ENCODE data around the gene PTPRM. TPM values are rescaled to one million over a fixed set of nuclear protein-coding genes. Genes with fewer than 3 reads are reported as not detected.

PTPRM gene
- total RNA-seq, 1 donor from 2014 or later: 10.7 TPM

DNA sequence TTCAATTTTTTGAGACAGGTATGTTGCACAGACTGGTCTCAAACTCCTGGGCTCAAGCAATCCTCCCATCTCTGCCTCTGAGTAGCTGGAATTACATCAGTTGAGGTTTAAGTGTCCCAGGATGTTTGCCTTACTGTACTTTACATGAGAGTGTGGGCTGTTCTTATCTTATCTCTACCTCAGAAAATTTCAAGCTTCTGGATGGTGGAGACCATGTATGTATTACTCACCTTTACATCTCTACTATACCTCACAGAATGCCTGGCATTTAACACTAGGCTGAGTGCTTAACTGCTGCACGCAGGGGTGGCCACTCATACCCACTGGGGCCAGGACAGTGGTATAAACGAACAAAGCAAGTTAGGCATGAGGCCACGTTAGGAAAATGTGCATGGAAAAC is 770.1 kb downstream of the PTPRM start:
- DNase-seq (ENCODE audit: low spot score): no peak
- Mint-ChIP-seq H3K4me3 (no peak overlapping the region), H3K4me1 (ENCODE audit: low read depth) (no peaks in the 10 kb centered on the region), H3K27me3 (ENCODE audit: insufficient read depth) (no peaks in the 10 kb centered on the region), H3K27ac (no peak overlapping the region), H3K9me3 (no peaks in the 10 kb centered on the region), H3K36me3 (ENCODE audit: low read depth) (no peaks in the 10 kb centered on the region)
- intact Hi-C loops (cut with micrococcal nuclease): no loop called here

DNA sequence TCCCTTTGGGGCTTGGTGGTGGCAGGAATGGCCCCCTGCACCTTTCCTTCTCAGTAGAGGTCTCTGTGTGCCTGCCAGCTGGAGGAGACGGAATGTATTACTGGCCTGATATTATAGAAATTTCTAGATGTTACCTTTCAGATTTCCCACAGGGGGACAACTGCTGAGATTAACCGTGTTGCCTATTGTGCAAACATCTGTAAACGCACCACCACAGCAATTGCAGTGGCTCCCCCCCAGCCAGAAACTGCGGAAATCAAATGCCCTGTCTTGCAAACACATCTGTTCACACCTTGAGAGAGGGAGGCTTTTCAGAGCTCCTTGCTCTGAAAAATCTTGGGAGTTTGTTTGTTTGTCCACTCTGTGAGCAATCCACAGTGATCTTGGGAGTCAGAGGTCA is 772.1 kb downstream of the PTPRM start:
- no peaks in the 10 kb centered on the region for H3K9me3 Mint-ChIP-seq
- no peaks in the 10 kb centered on the region for H3K27me3 Mint-ChIP-seq (ENCODE audit: insufficient read depth)
- intact Hi-C loops (cut with micrococcal nuclease): no loop called here
- no peak for DNase-seq (ENCODE audit: low spot score)
- H3K4me1 Mint-ChIP-seq (ENCODE audit: low read depth): no peaks in the 10 kb centered on the region
- H3K4me3 Mint-ChIP-seq: no peak overlapping the region
- no peak overlapping the region for H3K27ac Mint-ChIP-seq
- H3K36me3 Mint-ChIP-seq (ENCODE audit: low read depth): no peaks in the 10 kb centered on the region

DNA sequence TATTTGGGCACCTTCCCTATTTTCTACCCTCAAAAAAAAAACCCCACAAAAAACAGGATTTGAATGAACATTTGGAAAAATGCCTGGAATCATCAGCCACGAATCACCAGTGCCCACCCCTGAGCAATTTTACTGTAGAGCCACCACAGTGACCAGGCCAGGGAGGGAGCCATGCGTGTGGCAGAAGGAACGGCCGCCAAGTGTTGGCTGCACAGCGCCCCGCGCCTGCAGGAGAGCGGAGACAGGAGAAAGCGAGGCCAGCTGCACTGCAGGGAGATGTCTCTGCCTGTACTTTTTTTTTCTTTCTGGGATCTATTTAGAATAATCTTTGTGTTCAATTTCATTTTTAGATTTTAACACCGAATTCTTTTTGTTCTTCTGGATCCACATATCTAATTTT is 772.8 kb downstream of the PTPRM start:
- Mint-ChIP-seq H3K4me3 (no peak overlapping the region), H3K27me3 (ENCODE audit: insufficient read depth) (no peaks in the 10 kb centered on the region), H3K9me3 (no peaks in the 10 kb centered on the region), H3K27ac (no peak overlapping the region), H3K36me3 (ENCODE audit: low read depth) (no peaks in the 10 kb centered on the region), H3K4me1 (ENCODE audit: low read depth) (no peaks in the 10 kb centered on the region)
- intact Hi-C loops (cut with micrococcal nuclease): no loop called here
- no peak for DNase-seq (ENCODE audit: low spot score)

DNA sequence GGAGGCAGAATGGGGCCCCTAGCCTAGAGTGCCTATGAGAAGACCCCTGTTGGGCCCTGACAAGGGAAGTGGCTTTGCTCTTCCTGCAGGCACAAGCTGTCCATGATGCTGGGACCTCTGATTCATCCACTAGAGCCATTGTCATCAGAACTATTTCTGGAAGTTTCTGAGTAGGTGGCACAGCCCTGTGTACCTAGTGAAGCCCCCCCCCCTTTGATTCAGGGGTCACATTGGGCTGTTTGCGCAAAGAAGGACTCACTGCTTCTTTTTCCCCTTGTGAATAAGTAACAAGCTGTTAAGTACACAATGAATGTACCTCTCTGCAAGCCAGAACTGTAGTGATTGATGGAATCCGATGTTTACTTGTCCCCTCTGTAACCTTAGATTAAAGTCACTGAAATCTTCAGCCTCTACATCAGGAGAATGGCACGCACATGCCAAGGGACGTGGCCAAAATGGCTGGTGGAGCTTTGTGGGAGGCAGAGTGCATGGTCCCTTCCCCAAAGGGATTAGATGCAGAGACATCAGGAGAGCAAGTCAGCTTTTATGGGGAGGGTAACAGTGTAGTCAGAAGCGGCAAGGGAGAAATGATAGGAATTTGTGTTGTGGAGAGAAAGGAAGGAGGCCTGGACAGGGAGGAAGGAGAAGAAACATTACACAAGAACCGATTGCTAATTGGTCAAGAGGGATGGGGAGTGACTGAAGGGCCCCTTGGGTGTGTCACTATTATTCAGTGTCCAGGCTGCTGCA is 774.5 kb downstream of the PTPRM start:
- Mint-ChIP-seq H3K27me3 (ENCODE audit: insufficient read depth) (no peaks in the 10 kb centered on the region), H3K27ac (no peak overlapping the region), H3K4me1 (ENCODE audit: low read depth) (no peaks in the 10 kb centered on the region), H3K36me3 (ENCODE audit: low read depth) (no peaks in the 10 kb centered on the region), H3K9me3 (no peaks in the 10 kb centered on the region), H3K4me3 (no peak overlapping the region)
- intact Hi-C loops (cut with micrococcal nuclease): no loop called here
- no peak for DNase-seq (ENCODE audit: low spot score)

DNA sequence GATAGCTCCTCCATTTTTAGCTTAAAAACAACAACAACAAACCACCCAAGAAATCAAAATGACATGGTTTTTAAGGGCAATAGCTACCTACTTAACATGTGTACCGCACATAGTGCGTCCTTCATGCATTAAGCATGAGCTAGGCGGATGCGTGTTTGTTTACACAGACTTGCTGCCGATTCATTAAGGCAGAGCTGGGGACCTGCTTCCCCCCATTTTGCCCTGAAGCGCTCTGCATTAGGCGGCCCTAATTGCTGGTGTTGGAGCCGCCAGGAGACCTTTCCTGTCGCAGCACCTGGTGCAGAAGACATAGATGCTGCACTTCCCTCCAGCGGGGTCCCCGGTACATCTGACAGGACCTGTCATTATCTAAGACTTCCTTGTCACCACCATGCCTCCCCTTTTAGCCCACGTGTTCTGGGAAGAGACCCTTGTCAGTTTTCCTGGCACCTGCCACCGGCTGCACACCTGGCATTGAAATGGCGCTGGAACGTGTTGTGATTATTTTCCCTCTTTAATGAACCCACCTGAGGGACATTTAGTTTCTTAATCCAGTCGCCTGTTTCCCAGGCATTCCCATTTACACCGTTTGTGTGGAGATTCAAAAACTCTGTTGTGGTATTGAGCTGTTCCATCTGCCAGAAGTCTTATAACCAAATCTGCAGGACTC is 781.1 kb downstream of the PTPRM start:
- Mint-ChIP-seq H3K27me3 (ENCODE audit: insufficient read depth) (no peaks in the 10 kb centered on the region), H3K4me3 (no peak overlapping the region), H3K4me1 (ENCODE audit: low read depth) (no peaks in the 10 kb centered on the region), H3K36me3 (ENCODE audit: low read depth) (no peaks in the 10 kb centered on the region), H3K27ac (no peak overlapping the region), H3K9me3 (no peaks in the 10 kb centered on the region)
- no peak for DNase-seq (ENCODE audit: low spot score)
- intact Hi-C loops (cut with micrococcal nuclease): no loop called here

DNA sequence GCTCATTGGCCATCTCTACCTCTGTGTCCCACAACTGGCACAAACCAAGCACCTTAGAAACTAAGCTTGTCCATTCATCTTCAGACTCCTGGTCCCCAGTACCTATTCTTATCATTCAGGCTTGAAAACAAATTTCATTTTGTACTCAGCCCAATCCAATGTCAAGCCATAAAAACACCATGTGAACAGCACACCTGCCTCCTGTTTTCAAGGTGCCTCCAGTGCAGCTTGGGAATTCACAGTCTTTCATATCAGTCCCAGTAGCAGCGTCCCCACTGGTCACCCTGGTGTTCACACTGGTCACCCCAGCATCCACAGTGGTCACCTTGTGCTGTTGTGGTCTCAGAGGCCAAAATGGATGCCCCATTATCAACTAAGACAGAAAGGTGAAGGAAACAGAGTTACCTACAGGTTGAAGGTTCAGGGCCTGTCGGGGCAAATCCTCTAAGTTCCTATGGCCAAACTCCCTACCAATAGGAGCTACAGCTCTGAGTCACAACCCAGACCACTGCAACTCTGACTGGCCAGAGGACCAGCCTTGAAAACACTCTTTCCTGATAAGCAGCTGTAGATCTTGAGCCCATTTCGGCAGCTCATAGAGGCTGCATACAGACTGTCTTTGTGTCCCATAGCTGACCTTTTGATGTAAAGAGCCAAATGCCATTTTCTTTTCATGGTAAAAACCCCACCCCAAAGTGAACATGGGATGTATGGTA is 782.6 kb downstream of the PTPRM start:
- Mint-ChIP-seq H3K36me3 (ENCODE audit: low read depth) (no peaks in the 10 kb centered on the region), H3K27ac (no peak overlapping the region), H3K27me3 (ENCODE audit: insufficient read depth) (no peaks in the 10 kb centered on the region), H3K9me3 (no peaks in the 10 kb centered on the region), H3K4me1 (ENCODE audit: low read depth) (no peaks in the 10 kb centered on the region), H3K4me3 (no peak overlapping the region)
- no peak for DNase-seq (ENCODE audit: low spot score)
- intact Hi-C loops (cut with micrococcal nuclease): no loop called here

DNA sequence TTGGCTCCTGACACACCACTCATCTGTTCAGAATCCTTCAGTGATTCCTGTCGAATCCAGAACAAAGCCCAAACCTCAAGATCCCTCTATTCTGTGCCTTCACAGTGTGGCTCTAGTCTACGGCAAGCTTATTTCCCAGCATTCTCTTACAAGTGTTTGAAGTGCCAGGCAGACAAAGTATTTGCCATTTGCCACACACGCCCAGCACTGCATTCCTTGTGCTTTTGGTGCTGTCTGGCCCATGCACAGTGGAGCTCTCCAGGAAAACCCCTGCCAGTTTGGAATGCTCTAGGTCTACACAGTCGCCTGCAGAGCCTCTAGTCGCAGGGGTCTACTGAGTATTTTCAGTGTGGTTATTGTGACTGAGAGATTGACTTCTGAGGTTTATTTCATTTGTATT is 783.5 kb downstream of the PTPRM start:
- intact Hi-C loops (cut with micrococcal nuclease): no loop called here
- H3K27me3 Mint-ChIP-seq (ENCODE audit: insufficient read depth): no peaks in the 10 kb centered on the region
- no peaks in the 10 kb centered on the region for H3K36me3 Mint-ChIP-seq (ENCODE audit: low read depth)
- no peak overlapping the region for H3K27ac Mint-ChIP-seq
- no peak overlapping the region for H3K4me3 Mint-ChIP-seq
- no peaks in the 10 kb centered on the region for H3K4me1 Mint-ChIP-seq (ENCODE audit: low read depth)
- H3K9me3 Mint-ChIP-seq: no peaks in the 10 kb centered on the region
- no peak for DNase-seq (ENCODE audit: low spot score)

DNA sequence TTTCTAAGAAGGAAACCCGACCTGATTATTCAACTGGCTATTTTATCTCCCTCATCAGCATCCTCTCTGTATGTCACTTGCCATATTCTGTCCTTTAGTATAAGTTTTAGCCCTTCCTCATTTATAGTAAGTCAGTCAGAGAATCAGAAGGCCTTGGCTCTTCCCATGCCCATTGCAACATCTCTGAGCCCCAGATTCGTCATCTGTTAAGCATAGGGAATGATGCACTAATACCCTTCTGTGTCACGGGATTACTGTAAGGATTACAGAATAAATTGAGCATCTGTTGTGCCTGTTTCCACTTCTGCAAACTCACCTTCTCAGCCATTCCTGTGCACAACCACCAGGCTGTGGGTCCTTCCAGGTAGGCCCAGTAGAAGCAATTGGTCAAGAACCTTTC is 784.0 kb downstream of the PTPRM start:
- intact Hi-C loops (cut with micrococcal nuclease): no loop called here

DNA sequence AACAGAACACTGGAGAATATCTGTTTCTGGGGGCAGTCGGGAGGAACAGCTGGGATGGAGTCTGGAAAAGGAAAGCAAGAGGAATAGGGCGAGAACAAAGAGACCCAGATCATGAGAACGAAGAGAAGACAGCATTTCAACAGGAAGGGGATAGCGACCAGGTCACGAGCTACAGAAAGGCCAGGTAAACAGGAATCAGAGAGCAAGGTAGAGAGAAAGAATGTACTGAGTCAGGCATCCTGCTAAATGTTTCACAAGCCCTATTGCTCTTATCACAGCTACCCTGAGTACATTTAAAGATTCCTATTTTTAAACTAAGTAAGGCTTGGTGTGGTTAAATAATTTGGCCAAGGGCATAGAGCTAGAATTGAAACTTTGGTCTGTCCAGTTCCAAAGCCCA is 787.2 kb downstream of the PTPRM start:
- H3K4me1 Mint-ChIP-seq (ENCODE audit: low read depth): no peaks in the 10 kb centered on the region
- H3K27ac Mint-ChIP-seq: no peak overlapping the region
- no peak overlapping the region for H3K4me3 Mint-ChIP-seq
- H3K27me3 Mint-ChIP-seq (ENCODE audit: insufficient read depth): no peaks in the 10 kb centered on the region
- intact Hi-C loops (cut with micrococcal nuclease): no loop called here
- H3K36me3 Mint-ChIP-seq (ENCODE audit: low read depth): no peaks in the 10 kb centered on the region
- DNase-seq (ENCODE audit: low spot score): no peak
- no peaks in the 10 kb centered on the region for H3K9me3 Mint-ChIP-seq

More for the DNA sequence above, 784.0 kb downstream of the PTPRM start:
- Mint-ChIP-seq H3K4me1 (ENCODE audit: low read depth) (no peaks in the 10 kb centered on the region), H3K27me3 (ENCODE audit: insufficient read depth) (no peaks in the 10 kb centered on the region), H3K9me3 (no peaks in the 10 kb centered on the region), H3K36me3 (ENCODE audit: low read depth) (no peaks in the 10 kb centered on the region), H3K4me3 (no peak overlapping the region), H3K27ac (no peak overlapping the region)
- DNase-seq (ENCODE audit: low spot score): no peak

DNA sequence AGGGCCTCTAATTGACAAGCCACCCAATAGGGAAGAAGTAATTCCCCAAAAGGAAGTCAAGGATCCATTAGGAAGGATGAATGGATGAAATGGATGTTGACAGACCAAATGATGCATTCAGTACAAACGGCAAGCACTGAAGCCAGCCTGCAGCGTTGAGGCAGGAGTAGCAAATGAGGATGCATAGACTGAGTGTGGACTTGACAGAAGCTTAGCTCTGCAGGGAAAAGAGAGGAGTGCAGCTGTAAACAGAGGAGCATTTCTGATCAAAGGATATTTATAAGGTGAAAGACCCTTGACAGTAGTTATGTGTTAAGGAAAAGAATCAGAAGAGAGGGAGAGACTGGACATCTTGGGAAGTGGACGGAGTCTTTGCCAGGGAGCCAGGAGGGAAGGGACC is 788.9 kb downstream of the PTPRM start:
- Mint-ChIP-seq H3K27ac (no peak overlapping the region), H3K4me1 (ENCODE audit: low read depth) (no peaks in the 10 kb centered on the region), H3K36me3 (ENCODE audit: low read depth) (no peaks in the 10 kb centered on the region), H3K9me3 (no peaks in the 10 kb centered on the region), H3K4me3 (no peak overlapping the region), H3K27me3 (ENCODE audit: insufficient read depth) (no peaks in the 10 kb centered on the region)
- intact Hi-C loops (cut with micrococcal nuclease): no loop called here
- no peak for DNase-seq (ENCODE audit: low spot score)

DNA sequence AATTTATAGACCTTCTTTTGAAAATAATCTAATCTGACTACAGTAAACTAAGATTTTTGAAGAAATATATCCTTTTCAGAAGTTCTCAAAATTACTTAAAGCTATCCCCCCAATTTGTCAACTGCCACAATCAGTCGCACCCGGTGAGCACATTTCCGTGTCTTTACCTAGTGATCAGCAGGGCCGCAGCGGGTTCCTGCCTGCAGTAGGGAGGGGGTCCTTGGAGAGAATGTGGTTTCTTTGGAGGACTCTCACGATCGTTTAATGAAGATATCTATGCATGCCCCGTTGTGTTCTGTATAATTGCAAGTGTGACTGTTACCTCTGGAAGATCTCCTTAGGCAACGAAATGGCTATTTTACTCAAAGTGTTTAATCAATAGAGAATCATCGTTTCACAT is 790.2 kb downstream of the PTPRM start:
- Mint-ChIP-seq H3K9me3 (no peaks in the 10 kb centered on the region), H3K4me3 (no peak overlapping the region), H3K4me1 (ENCODE audit: low read depth) (no peaks in the 10 kb centered on the region), H3K27me3 (ENCODE audit: insufficient read depth) (no peaks in the 10 kb centered on the region), H3K36me3 (ENCODE audit: low read depth) (no peaks in the 10 kb centered on the region), H3K27ac (no peak overlapping the region)
- intact Hi-C loops (cut with micrococcal nuclease): no loop called here
- DNase-seq (ENCODE audit: low spot score): no peak

DNA sequence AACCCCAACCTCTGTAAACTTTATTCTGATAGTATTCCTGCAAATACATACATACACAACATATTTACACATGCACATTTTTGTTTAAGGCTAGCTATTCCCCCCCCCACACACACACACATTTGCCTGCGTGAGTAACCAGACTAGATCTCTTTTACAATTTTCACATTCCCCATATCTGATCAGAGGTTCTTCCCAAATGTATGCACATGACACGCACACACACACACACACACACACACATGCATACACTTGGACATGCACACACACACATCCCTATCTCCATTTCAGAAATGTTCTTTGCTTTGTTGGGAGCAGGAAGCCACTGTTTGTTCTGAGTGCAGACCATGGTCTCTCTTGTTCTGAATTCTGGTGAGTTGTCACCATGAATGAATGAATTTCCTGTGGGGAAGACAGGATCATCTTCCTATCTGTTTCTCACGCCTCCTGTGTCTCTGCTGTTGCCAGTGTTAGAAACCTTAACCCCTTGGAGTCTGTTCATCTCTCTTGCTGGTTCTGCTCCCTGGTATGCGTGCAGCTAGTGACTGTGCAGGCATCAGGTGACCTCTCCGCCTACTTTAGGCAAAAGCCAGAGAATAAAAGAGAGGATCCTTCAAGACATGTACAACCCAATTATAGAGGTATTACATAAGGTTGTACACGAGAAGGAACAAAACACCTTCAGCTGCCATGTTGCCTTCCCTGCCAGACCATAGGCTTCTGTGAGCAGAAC is 791.1 kb downstream of the PTPRM start:
- Mint-ChIP-seq H3K4me3 (no peak overlapping the region), H3K9me3 (no peaks in the 10 kb centered on the region), H3K4me1 (ENCODE audit: low read depth) (no peaks in the 10 kb centered on the region), H3K36me3 (ENCODE audit: low read depth) (no peaks in the 10 kb centered on the region), H3K27me3 (ENCODE audit: insufficient read depth) (no peaks in the 10 kb centered on the region), H3K27ac (no peak overlapping the region)
- intact Hi-C loops (cut with micrococcal nuclease): no loop called here
- no peak for DNase-seq (ENCODE audit: low spot score)

DNA sequence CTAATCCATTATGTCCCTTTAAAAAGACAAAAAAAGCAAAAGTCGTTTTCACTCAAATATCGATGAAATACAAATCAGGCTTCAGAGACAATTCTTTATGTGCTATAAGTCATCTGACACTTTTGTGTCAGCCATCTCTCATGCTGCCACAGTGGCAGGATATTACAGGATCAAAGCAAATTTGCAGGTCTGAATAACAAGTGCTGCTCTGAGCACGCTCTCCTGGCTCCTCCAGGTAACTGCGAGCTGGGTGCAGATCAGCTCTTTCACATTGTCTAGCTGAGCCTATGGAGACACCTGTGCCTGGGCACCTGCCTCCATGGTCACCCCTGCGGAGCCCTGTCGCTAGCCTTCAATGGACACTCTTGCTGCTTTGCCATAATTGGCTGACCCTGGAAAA is 792.0 kb downstream of the PTPRM start:
- no peak for DNase-seq (ENCODE audit: low spot score)
- intact Hi-C loops (cut with micrococcal nuclease): no loop called here
- Mint-ChIP-seq H3K27me3 (ENCODE audit: insufficient read depth) (no peaks in the 10 kb centered on the region), H3K4me1 (ENCODE audit: low read depth) (no peaks in the 10 kb centered on the region), H3K4me3 (no peak overlapping the region), H3K9me3 (no peaks in the 10 kb centered on the region), H3K27ac (no peak overlapping the region), H3K36me3 (ENCODE audit: low read depth) (no peaks in the 10 kb centered on the region)

All from activated T-helper 1 cell treated with anti-CD3 and anti-CD28 coated beads, Interleukin-12 subunit alpha, Interleukin-12 subunit beta, Interleukin-2, Interleukin-4 antibody, amounts not matched to agents 30 ng/mL and 10 ng/mL and 1 ng/mL, durations not matched to agents 14 hours and 24 hours and 36 hours (primary cell).